Measurements from ENCODE around the gene IBTK.
A peak's percentile ranks its signal among the peaks of the same experiment; 100 is the strongest.
"Not testable (repeated sequence)": the region's sequence is repeated elsewhere in the genome, so short reads cannot be mapped to it uniquely, and the experiment has no call there.

Gene IBTK

GRCh38 chr6:82259389-82259788 lies 11.8 kb upstream of the IBTK start:
- no peak for TF ChIP-seq CTCF (conservative IDR thresholded peaks at IDR 0.05; ENCODE audit: low read length)
- DNase-seq (ENCODE audit: low read depth): no peak

GRCh38 chr6:82257088-82257774 lies 9.7 kb upstream of the IBTK start:
- no peak for DNase-seq (ENCODE audit: low read depth)
- TF ChIP-seq CTCF (conservative IDR thresholded peaks at IDR 0.05; ENCODE audit: low read length): no peak

More at GRCh38 chr6:82259389-82259788, 11.8 kb upstream of the IBTK start:
- H3K4me3 ChIP-seq (ENCODE audit: low read length): no peak overlapping the region

GRCh38 chr6:82254722-82255121 lies 7.2 kb upstream of the IBTK start:
- DNase-seq (ENCODE audit: low read depth); H3K4me3 ChIP-seq (ENCODE audit: low read length): not testable (repeated sequence)

More at GRCh38 chr6:82257088-82257774, 9.7 kb upstream of the IBTK start:
- no peak overlapping the region for H3K4me3 ChIP-seq (ENCODE audit: low read length)

GRCh38 chr6:82251942-82252341 lies 4.4 kb upstream of the IBTK start:
- peak; percentile 51 for DNase-seq (ENCODE audit: low read depth)
- H3K4me3 ChIP-seq (ENCODE audit: low read length): no peak overlapping the region
- peak; percentile 64 for TF ChIP-seq CTCF (conservative IDR thresholded peaks at IDR 0.05; ENCODE audit: low read length)

- H3K4me3 ChIP-seq (ENCODE audit: low read length): no peak overlapping the region
- TF ChIP-seq CTCF (conservative IDR thresholded peaks at IDR 0.05; ENCODE audit: low read length): no peak
- DNase-seq (ENCODE audit: low read depth): no peak
Measured at GRCh38 chr6:82249381-82250253, 2.1 kb upstream of the IBTK start.

GRCh38 chr6:82248273-82248735 lies 760 bp upstream of the IBTK start:
- no peak for TF ChIP-seq CTCF (conservative IDR thresholded peaks at IDR 0.05; ENCODE audit: low read length)
- H3K4me3 ChIP-seq (ENCODE audit: low read length): peak overlapping the region; percentile 87
- peak; percentile 29 for DNase-seq (ENCODE audit: low read depth)

GRCh38 chr6:82246802-82247504 lies 591 bp downstream of the IBTK start:
- peak overlapping the region; percentile 87 for H3K4me3 ChIP-seq (ENCODE audit: low read length)
- TF ChIP-seq CTCF (conservative IDR thresholded peaks at IDR 0.05; ENCODE audit: low read length): no peak
- DNase-seq (ENCODE audit: low read depth): peak; percentile 53
